OCI-LY1 (cell line): ENCODE measurements around the gene INPP4A.

ENCODE experiments used
- H2AFZ ChIP-seq: fragments of 200-600 bp; sonication (generic), shearing (Covaris generic); 2 replicates; pipeline ENCODE4 v1.6.0; 2014; ENCODE audit warnings: antibody characterized with exemption, mild to moderate bottlenecking, low read length
- H3F3A ChIP-seq: fragments of 200-600 bp; sonication (generic), shearing (Covaris generic); 2 replicates; pipeline ENCODE4 v1.6.0; 2014; ENCODE audit warnings: mild to moderate bottlenecking, antibody characterized with exemption, low read length, moderate library complexity; ENCODE audit not compliant: insufficient read depth
- H3K27ac ChIP-seq: fragments of 200-600 bp; sonication (generic); 2 replicates; pipeline ENCODE4 v1.5.1; 2014; ENCODE audit warnings: low read length, mixed run types, mild to moderate bottlenecking, low read depth; ENCODE audit not compliant: poor library complexity, severe bottlenecking
- H3K27me3 ChIP-seq: fragments of 200-600 bp; sonication (generic); 2 replicates; pipeline ENCODE4 v1.6.0; 2014; ENCODE audit warnings: antibody characterized with exemption, mild to moderate bottlenecking, low read length, moderate library complexity; ENCODE audit not compliant: insufficient read depth
- H3K36me3 ChIP-seq: fragments of 200-600 bp; sonication (generic); 2 replicates; pipeline ENCODE4 v1.6.1; 2014; ENCODE audit warnings: mild to moderate bottlenecking, antibody characterized with exemption, low read length, moderate library complexity, mixed read lengths; ENCODE audit not compliant: insufficient read depth
- H3K4me1 ChIP-seq: fragments of 200-600 bp; sonication (generic); 2 replicates; pipeline ENCODE4 v1.5.1; 2014; ENCODE audit warnings: mild to moderate bottlenecking, low read length, moderate library complexity; ENCODE audit not compliant: insufficient read depth, severe bottlenecking
- H3K4me2 ChIP-seq: fragments of 200-600 bp; sonication (generic), shearing (Covaris generic); 2 replicates; pipeline ENCODE4 v1.6.1; 2014; ENCODE audit warnings: low read length
- H3K4me3 ChIP-seq: fragments of 200-600 bp; sonication (generic); 2 replicates; pipeline ENCODE4 v1.5.1; 2014; ENCODE audit warnings: low read length, low read depth, mild to moderate bottlenecking, mixed read lengths; ENCODE audit not compliant: poor library complexity, severe bottlenecking
- H3K79me2 ChIP-seq: fragments of 200-600 bp; shearing (Covaris generic); 2 replicates; pipeline ENCODE4 v1.6.1; 2016; ENCODE audit warnings: mixed run types, low read length, mixed read lengths; ENCODE audit not compliant: insufficient read depth
- H3K9ac ChIP-seq: fragments of 200-600 bp; sonication (generic), shearing (Covaris generic); 2 replicates; pipeline ENCODE4 v1.6.1; 2014; ENCODE audit warnings: mild to moderate bottlenecking, low read length, mixed read lengths
- H3K9me2 ChIP-seq: fragments of 200-600 bp; sonication (generic), shearing (Covaris generic); 2 replicates; pipeline ENCODE4 v1.6.1; 2014; ENCODE audit warnings: low read depth, mild to moderate bottlenecking, low read length, mixed read lengths
- H3K9me3 ChIP-seq: fragments of 200-600 bp; shearing (Covaris generic); 2 replicates; pipeline ENCODE4 v1.6.1; 2014; ENCODE audit warnings: low read length, mixed read lengths
- H4K20me1 ChIP-seq: fragments of 200-600 bp; sonication (generic), shearing (Covaris generic); 2 replicates; pipeline ENCODE4 v1.6.0; 2016; ENCODE audit warnings: mild to moderate bottlenecking, low read length; ENCODE audit not compliant: insufficient read depth
- EZH2 ChIP-seq: fragments of 200-600 bp; sonication (generic), shearing (Covaris generic); IDR thresholded peaks from 2 replicates; pipeline ENCODE4 v1.8.0; 2017; ENCODE audit warnings: borderline replicate concordance, mixed run types, mild to moderate bottlenecking, antibody characterized with exemption, low read length, moderate library complexity, mixed read lengths
- TF ChIP-seq, protein P1 (sequence below): fragments of 200-600 bp; sonication (generic), shearing (Covaris generic); IDR thresholded peaks from 2 replicates; pipeline ENCODE4 v1.5.1; 2017; ENCODE audit warnings: mild to moderate bottlenecking, antibody characterized with exemption, low read length, moderate library complexity, mixed read lengths

INPP4A gene

DNA sequence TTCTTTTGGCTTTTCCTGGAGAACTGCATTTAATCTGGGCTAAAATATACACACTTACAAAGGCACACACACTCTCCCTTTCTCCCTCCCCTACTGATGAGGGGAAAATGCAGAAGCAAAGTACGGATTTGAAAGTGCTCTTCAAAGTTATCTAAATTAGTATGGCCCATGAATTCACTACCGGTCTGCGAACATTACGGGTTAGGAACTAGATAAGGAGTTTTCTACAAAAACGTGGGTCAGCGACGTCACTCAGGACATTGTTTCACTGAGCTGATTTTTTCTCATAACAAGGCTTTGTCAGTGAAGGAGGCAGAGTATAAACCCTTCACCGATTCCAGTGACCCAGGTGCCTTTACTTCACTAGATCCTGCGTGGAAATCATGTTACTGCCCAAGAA lies 116.4 kb downstream of the INPP4A start:
- Histone ChIP-seq H3K9me3 (no peaks in the 10 kb centered on the region), H2AFZ (no peak overlapping the region), H3K9ac (no peak overlapping the region), H3K4me2 (no peak overlapping the region), H3K27ac (peak overlapping the region; percentile 49), H3K27me3 (no peaks in the 10 kb centered on the region), H3K4me1 (peaks cover 52% of the 10 kb centered on the region), H3F3A (no peaks in the 10 kb centered on the region), H3K79me2 (no peaks in the 10 kb centered on the region), H3K4me3 (no peak overlapping the region), H3K9me2 (no peaks in the 10 kb centered on the region), H3K36me3 (no peaks in the 10 kb centered on the region; the same call in 1 of the 2 replicates), H4K20me1 (no peaks in the 10 kb centered on the region)
- TF ChIP-seq, protein P1, sequence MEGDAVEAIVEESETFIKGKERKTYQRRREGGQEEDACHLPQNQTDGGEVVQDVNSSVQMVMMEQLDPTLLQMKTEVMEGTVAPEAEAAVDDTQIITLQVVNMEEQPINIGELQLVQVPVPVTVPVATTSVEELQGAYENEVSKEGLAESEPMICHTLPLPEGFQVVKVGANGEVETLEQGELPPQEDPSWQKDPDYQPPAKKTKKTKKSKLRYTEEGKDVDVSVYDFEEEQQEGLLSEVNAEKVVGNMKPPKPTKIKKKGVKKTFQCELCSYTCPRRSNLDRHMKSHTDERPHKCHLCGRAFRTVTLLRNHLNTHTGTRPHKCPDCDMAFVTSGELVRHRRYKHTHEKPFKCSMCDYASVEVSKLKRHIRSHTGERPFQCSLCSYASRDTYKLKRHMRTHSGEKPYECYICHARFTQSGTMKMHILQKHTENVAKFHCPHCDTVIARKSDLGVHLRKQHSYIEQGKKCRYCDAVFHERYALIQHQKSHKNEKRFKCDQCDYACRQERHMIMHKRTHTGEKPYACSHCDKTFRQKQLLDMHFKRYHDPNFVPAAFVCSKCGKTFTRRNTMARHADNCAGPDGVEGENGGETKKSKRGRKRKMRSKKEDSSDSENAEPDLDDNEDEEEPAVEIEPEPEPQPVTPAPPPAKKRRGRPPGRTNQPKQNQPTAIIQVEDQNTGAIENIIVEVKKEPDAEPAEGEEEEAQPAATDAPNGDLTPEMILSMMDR: no peak
- no peak for TF ChIP-seq EZH2

DNA sequence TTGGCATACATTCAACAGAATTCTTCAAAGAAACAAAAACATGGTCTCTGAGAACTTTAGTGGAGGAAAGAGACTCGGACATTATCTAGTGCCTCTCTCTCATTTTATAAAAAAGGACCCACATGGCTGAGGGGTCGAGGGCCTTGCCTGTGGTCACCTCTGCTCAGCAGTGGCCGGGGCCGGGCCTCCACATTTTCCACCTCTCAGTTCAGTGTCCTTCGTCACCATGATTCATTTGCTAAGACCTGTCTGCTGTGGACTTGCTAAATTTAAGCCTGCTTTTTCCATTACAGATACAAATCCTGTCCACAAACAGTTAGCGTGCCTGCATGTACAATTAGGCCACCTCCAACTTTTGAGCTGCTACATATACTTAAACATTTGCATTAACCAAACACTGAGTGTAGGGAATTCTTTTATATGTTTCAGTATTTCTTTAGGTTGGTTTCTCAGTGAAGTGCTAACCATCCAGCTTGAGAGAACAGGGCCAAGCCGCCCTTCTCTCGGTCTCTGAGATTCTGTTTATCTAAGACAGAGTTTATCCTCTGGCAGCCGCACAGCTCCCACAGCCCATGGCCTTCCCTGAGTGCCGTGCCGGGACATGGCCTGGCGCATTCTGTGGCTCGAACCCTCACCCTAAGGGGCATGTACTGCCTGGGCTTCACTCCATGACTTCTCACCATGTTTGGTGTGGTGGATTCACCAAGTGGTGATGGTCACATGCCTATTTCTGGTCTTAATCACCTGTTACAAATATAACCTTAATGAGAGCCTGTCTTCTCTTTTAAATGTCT lies 117.4 kb downstream of the INPP4A start:
- H4K20me1 ChIP-seq: no peaks in the 10 kb centered on the region
- no peak for TF ChIP-seq EZH2
- TF ChIP-seq, protein P1: no peak

DNA sequence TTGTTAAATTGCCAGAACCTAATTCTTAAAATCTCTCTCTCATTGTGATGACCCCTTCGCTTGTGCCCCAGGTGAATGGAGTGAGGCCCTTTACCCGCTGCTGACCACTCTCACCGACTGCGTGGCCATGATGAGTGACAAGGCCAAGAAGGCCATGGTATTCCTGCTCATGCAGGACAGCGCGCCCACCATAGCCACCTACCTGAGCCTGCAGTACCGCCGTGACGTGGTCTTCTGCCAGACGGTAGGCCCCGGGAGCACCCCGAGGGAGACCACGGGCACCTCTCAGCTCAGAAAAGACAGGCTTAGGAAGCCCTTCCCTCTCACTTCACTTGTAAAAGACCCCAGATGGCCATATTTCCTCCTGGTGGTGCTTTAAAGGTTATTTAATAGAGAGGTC lies 118.7 kb downstream of the INPP4A start:
- H3K9me3 ChIP-seq: no peaks in the 10 kb centered on the region
- TF ChIP-seq, protein P1: no peak
- no peak for TF ChIP-seq EZH2
- no peak overlapping the region for H2AFZ ChIP-seq
- no peaks in the 10 kb centered on the region; the same call in 1 of the 2 replicates for H3K36me3 ChIP-seq
- no peaks in the 10 kb centered on the region for H3F3A ChIP-seq
- no peak overlapping the region for H3K4me2 ChIP-seq
- H3K79me2 ChIP-seq: no peaks in the 10 kb centered on the region
- H3K9me2 ChIP-seq: no peaks in the 10 kb centered on the region
- H3K27me3 ChIP-seq: no peaks in the 10 kb centered on the region
- H3K9ac ChIP-seq: no peak overlapping the region
- H3K4me1 ChIP-seq: peaks cover 37% of the 10 kb centered on the region
- H4K20me1 ChIP-seq: no peaks in the 10 kb centered on the region
- H3K4me3 ChIP-seq: no peak overlapping the region
- H3K27ac ChIP-seq: no peak overlapping the region

More for the DNA sequence above, 117.4 kb downstream of the INPP4A start:
- Histone ChIP-seq H3K27ac (peak overlapping the region; percentile 49), H3K9ac (no peak overlapping the region), H3K4me1 (peaks cover 41% of the 10 kb centered on the region), H3K36me3 (no peaks in the 10 kb centered on the region; the same call in 1 of the 2 replicates), H3K9me3 (no peaks in the 10 kb centered on the region), H2AFZ (no peak overlapping the region), H3K4me3 (no peak overlapping the region), H3K79me2 (no peaks in the 10 kb centered on the region), H3F3A (no peaks in the 10 kb centered on the region), H3K4me2 (no peak overlapping the region), H3K27me3 (no peaks in the 10 kb centered on the region), H3K9me2 (no peaks in the 10 kb centered on the region)
